Mesodermal cell (in vitro differentiated cells): ENCODE measurements around the gene POU2F1.
"Not testable (repeated sequence)": the region's sequence is repeated elsewhere in the genome, so short reads cannot be mapped to it uniquely, and the experiment has no call there.

Source experiments
- H3K27ac ChIP-seq: 2 replicates; pipeline ENCODE4 v1.7.0; 2013; ENCODE audit warnings: mild to moderate bottlenecking, low read depth, low read length, moderate library complexity; ENCODE audit not compliant: severe bottlenecking
- H3K36me3 ChIP-seq: 2 replicates; pipeline ENCODE4 v1.7.1; 2013; ENCODE audit warnings: mild to moderate bottlenecking, low read length, moderate library complexity; ENCODE audit not compliant: control insufficient read depth, insufficient read depth
- H3K4me1 ChIP-seq: one replicate; pipeline ENCODE4 v1.7.1; 2013; ENCODE audit warnings: mild to moderate bottlenecking, low read length; ENCODE audit not compliant: insufficient read depth, control insufficient read depth, poor library complexity, severe bottlenecking
- H3K4me3 ChIP-seq: 2 replicates; pipeline ENCODE4 v1.7.0; 2013; ENCODE audit warnings: low read length, control low read depth, mild to moderate bottlenecking; ENCODE audit not compliant: insufficient read depth, poor library complexity, severe bottlenecking; ENCODE audit errors: extremely low read depth
- H3K9me3 ChIP-seq: 2 replicates; pipeline ENCODE4 v1.7.1; 2013; ENCODE audit warnings: mild to moderate bottlenecking, low read length, moderate library complexity; ENCODE audit not compliant: control insufficient read depth
- WGBS, 2 experiments: methylation state at CpG; one replicate each; pipeline ENCODE4 v1.1.5; 2013; ENCODE audit warnings: missing lambda C conversion rate in 2 of 2; ENCODE audit not compliant: insufficient coverage in 2 of 2; 5-methylcytosine and 5-hydroxymethylcytosine counted together

The POU2F1 gene

GRCh38 chr1:167205306-167206050, 15.2 kb upstream of the POU2F1 start:
- not testable (repeated sequence) for H3K4me3 ChIP-seq, H3K27ac ChIP-seq, H3K36me3 ChIP-seq, H3K4me1 ChIP-seq
- H3K9me3 ChIP-seq = peaks cover 11% of the 10 kb centered on the region
- 80 to 100% methylated on average over 1 of the region's 6 CpGs for WGBS, 2 experiments

GRCh38 chr1:167206166-167206835, 14.4 kb upstream of the POU2F1 start:
- 60 to 83% methylated on average over 1 to 3 of the region's 3 CpGs for WGBS, 2 experiments
- H3K36me3 ChIP-seq = no peaks in the 10 kb centered on the region

GRCh38 chr1:167207940-167208623, 12.6 kb upstream of the POU2F1 start:
- H3K4me3 ChIP-seq = no peak overlapping the region
- 73 to 75% methylated on average over 2 to 4 of the region's 6 CpGs for WGBS, 2 experiments
- peaks cover 11% of the 10 kb centered on the region for H3K9me3 ChIP-seq
- no peaks in the 10 kb centered on the region for H3K36me3 ChIP-seq
- peaks cover 3% of the 10 kb centered on the region for H3K4me1 ChIP-seq
- no peak overlapping the region for H3K27ac ChIP-seq

More at GRCh38 chr1:167206166-167206835, 14.4 kb upstream of the POU2F1 start:
- no peak overlapping the region for H3K27ac ChIP-seq
- H3K4me3 ChIP-seq = no peak overlapping the region
- H3K9me3 ChIP-seq = peaks cover 11% of the 10 kb centered on the region
- peaks cover 1% of the 10 kb centered on the region for H3K4me1 ChIP-seq

DNA sequence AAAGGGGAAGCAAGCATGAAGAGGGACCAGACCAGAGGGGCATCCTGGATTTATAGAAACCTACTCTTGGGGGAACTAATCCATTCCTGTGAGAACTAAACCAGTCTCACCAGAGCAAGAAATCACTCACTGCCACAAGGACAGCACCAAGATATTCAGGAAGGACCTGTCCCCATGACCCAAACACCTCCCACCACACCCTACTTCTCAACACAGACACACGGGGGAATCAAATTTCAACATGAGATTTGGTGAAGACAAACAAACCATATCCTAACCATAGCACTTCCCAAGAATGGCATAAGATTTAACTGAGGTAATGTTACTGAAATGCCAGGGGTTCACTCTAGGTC, 12.1 kb upstream of the POU2F1 start:
- WGBS, 2 experiments = no CpG with 5 or more reads among the region's 1 CpG
- Histone ChIP-seq H3K9me3 (peaks cover 11% of the 10 kb centered on the region), H3K36me3 (no peaks in the 10 kb centered on the region), H3K27ac (no peak overlapping the region), H3K4me3 (no peak overlapping the region), H3K4me1 (peaks cover 3% of the 10 kb centered on the region)

- H3K4me1 ChIP-seq = peaks cover 3% of the 10 kb centered on the region
- no peaks in the 10 kb centered on the region for H3K36me3 ChIP-seq
- WGBS, 2 experiments = 100% methylated on average over 1 of the region's 1 CpG; no CpG with 5 or more reads in 1 of the 2 experiments
- peaks cover 11% of the 10 kb centered on the region for H3K9me3 ChIP-seq
- H3K4me3 ChIP-seq = no peak overlapping the region
- no peak overlapping the region for H3K27ac ChIP-seq
Observed at GRCh38 chr1:167209044-167209443, 11.6 kb upstream of the POU2F1 start.

DNA sequence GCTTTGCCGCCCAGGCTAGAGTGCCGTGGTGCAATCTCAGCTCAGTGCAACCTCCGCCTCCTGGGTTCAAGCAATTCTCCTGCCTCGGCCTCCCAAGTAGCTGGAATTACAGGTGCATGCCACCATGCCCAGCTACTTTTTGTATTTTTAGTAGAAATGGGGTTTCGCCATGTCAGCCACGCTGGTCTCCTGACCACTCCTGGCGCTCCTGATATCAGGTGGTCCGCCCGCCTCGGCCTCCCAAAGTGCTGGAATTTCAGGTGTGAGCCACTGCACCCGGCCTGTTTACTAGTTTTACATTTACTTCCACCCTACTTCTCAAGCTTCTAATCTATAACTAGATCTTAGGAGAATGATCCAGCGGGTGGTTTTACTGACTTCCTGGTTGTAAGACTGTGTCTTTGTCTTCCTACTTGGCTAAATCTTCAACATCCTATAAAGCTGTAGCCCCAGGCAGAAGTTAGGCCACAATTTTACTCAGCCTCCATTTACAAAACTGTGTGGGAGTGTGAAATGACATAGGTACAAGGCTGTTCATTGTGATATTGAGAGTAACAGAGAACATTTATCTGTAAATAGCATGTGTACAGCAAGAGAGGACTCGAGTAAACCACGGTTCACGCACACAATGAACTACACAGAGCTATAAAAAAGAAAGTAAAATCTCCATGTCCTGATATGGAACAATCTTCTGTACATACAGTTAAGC, 9.6 kb upstream of the POU2F1 start:
- peaks cover 11% of the 10 kb centered on the region for H3K9me3 ChIP-seq
- H3K36me3 ChIP-seq = no peaks in the 10 kb centered on the region
- no peak overlapping the region for H3K27ac ChIP-seq
- WGBS, 2 experiments = 88 to 96% methylated on average over 10 to 14 of the region's 15 CpGs
- peaks cover 3% of the 10 kb centered on the region for H3K4me1 ChIP-seq
- H3K4me3 ChIP-seq = no peak overlapping the region

- no peaks in the 10 kb centered on the region for H3K36me3 ChIP-seq
- H3K4me1 ChIP-seq = peaks cover 3% of the 10 kb centered on the region
- no peak overlapping the region for H3K4me3 ChIP-seq
- no peak overlapping the region for H3K27ac ChIP-seq
- H3K9me3 ChIP-seq = peaks cover 11% of the 10 kb centered on the region
Observed at GRCh38 chr1:167212025-167212424, 8.7 kb upstream of the POU2F1 start.

DNA sequence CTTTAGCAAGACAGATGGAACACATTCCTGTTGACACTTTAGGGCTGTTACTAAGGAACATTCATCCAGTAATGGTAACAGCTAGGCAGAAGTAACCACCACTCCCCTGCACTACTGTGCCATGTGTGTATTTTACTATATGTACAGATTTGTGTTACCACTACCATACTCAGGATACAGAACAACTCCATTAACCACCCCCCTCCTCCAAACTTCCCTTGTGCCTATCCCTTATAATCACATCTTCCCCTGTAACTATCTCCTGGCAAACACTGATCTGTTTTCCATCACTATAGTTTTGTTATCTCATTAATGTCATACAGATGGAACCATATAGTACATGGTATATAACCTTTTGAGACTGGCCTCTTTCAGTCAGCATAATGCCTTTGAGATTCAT, 3.9 kb upstream of the POU2F1 start:
- H3K9me3 ChIP-seq = no peaks in the 10 kb centered on the region
- H3K27ac ChIP-seq = no peak overlapping the region
- H3K36me3 ChIP-seq = no peaks in the 10 kb centered on the region
- H3K4me3 ChIP-seq = no peak overlapping the region
- no peaks in the 10 kb centered on the region for H3K4me1 ChIP-seq

GRCh38 chr1:167219194-167219593, 1.5 kb upstream of the POU2F1 start:
- peaks cover 10% of the 10 kb centered on the region for H3K4me1 ChIP-seq
- 38% methylated on average over 2 of the region's 5 CpGs; no CpG with 5 or more reads in 1 of the 2 experiments for WGBS, 2 experiments
- peak overlapping the region; percentile 76 for H3K4me3 ChIP-seq
- no peaks in the 10 kb centered on the region for H3K36me3 ChIP-seq
- no peaks in the 10 kb centered on the region for H3K9me3 ChIP-seq
- no peak overlapping the region for H3K27ac ChIP-seq

- peaks cover 10% of the 10 kb centered on the region for H3K4me1 ChIP-seq
- no peaks in the 10 kb centered on the region for H3K36me3 ChIP-seq
- H3K9me3 ChIP-seq = no peaks in the 10 kb centered on the region
- H3K27ac ChIP-seq = peak overlapping the region; percentile 84
- 1 to 2% methylated on average over 38 to 50 of the region's 55 CpGs for WGBS, 2 experiments
- H3K4me3 ChIP-seq = peak overlapping the region; percentile 76
Observed at GRCh38 chr1:167219646-167220536, 795 bp upstream of the POU2F1 start.
